ENCODE data around the gene PDPK1. TPM values are rescaled to one million over a fixed set of nuclear protein-coding genes. Genes with fewer than 3 reads are reported as not detected.

The PDPK1 gene
- total RNA-seq, 4 donors from 2014 or later, result 22.2 to 34.5 (median 25.6) TPM

GRCh38 chr16:2499890-2500429, 37.9 kb upstream of the PDPK1 start:
- no peak for TF ChIP-seq CTCF (IDR thresholded peaks at IDR 0.05)
- ATAC-seq (ENCODE audit: low FRiP score) (no peak), DNase-seq (ENCODE audit: low spot score) (no peak)

- DNase-seq (ENCODE audit: low spot score) (no peak), ATAC-seq (ENCODE audit: low FRiP score) (no peak)
- TF ChIP-seq CTCF (IDR thresholded peaks at IDR 0.05), result no peak
Observed at GRCh38 chr16:2500430-2500917, 37.3 kb upstream of the PDPK1 start.

GRCh38 chr16:2500918-2501750, 36.7 kb upstream of the PDPK1 start:
- ATAC-seq (ENCODE audit: low FRiP score) (peak; percentile 86), DNase-seq (ENCODE audit: low spot score) (peak; percentile 77)
- peak in 2 of 3 donors; percentile 92 to 96 for TF ChIP-seq CTCF (IDR thresholded peaks at IDR 0.05)

GRCh38 chr16:2501946-2502895, 35.6 kb upstream of the PDPK1 start:
- no peak for TF ChIP-seq CTCF (IDR thresholded peaks at IDR 0.05)
- no peak for DNase-seq (ENCODE audit: low spot score)
- ATAC-seq (ENCODE audit: low FRiP score), result peak; percentile 0

GRCh38 chr16:2505695-2506094, 32.1 kb upstream of the PDPK1 start:
- TF ChIP-seq CTCF (IDR thresholded peaks at IDR 0.05), result no peak
- ATAC-seq (ENCODE audit: low FRiP score), result no peak
- no peak for DNase-seq (ENCODE audit: low spot score)

- DNase-seq (ENCODE audit: low spot score), result no peak
- no peak for ATAC-seq (ENCODE audit: low FRiP score)
- TF ChIP-seq CTCF (IDR thresholded peaks at IDR 0.05), result no peak
Observed at GRCh38 chr16:2507052-2507659, 30.7 kb upstream of the PDPK1 start.

Measured in omental fat pad (tissue), 4 donors.